Neural cell (in vitro differentiated cells): ENCODE measurements around the gene THADA.

ENCODE experiments used
- EP300 ChIP-seq: fragments of 450-650 bp; conservative IDR thresholded peaks from 2 replicates; pipeline ENCODE4 v1.6.1; 2014; ENCODE audit warnings: antibody characterized with exemption, mild to moderate bottlenecking, moderate library complexity; ENCODE audit not compliant: poor library complexity, severe bottlenecking
- EZH2 ChIP-seq: fragments of 200-600, 300-800 bp; shearing (Covaris generic), sonication (generic); IDR thresholded peaks from 2 replicates; pipeline ENCODE4 v1.6.1; 2014; ENCODE audit warnings: antibody characterized with exemption, low read length, borderline replicate concordance, mild to moderate bottlenecking; ENCODE audit not compliant: insufficient read depth, poor library complexity, severe bottlenecking
- RAD21 ChIP-seq: fragments of 450-650 bp; conservative IDR thresholded peaks from 2 replicates; pipeline ENCODE4 v1.6.1; 2014; ENCODE audit warnings: antibody characterized with exemption, mild to moderate bottlenecking, moderate library complexity
- REST ChIP-seq: IDR thresholded peaks from 2 replicates; pipeline ENCODE4 v1.6.1; 2012; ENCODE audit warnings: borderline replicate concordance
- TAF1 ChIP-seq: IDR thresholded peaks from 2 replicates; pipeline ENCODE4 v1.6.1; 2012; ENCODE audit warnings: low read depth
- TF ChIP-seq, protein P1 (sequence below): fragments of 450-650 bp; IDR thresholded peaks from 2 replicates; pipeline ENCODE4 v1.5.1; 2014; ENCODE audit warnings: antibody characterized with exemption, mild to moderate bottlenecking, moderate library complexity; ENCODE audit not compliant: poor library complexity, severe bottlenecking

- TF ChIP-seq, protein P1, sequence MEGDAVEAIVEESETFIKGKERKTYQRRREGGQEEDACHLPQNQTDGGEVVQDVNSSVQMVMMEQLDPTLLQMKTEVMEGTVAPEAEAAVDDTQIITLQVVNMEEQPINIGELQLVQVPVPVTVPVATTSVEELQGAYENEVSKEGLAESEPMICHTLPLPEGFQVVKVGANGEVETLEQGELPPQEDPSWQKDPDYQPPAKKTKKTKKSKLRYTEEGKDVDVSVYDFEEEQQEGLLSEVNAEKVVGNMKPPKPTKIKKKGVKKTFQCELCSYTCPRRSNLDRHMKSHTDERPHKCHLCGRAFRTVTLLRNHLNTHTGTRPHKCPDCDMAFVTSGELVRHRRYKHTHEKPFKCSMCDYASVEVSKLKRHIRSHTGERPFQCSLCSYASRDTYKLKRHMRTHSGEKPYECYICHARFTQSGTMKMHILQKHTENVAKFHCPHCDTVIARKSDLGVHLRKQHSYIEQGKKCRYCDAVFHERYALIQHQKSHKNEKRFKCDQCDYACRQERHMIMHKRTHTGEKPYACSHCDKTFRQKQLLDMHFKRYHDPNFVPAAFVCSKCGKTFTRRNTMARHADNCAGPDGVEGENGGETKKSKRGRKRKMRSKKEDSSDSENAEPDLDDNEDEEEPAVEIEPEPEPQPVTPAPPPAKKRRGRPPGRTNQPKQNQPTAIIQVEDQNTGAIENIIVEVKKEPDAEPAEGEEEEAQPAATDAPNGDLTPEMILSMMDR, result no peak
- TF ChIP-seq EZH2 (no peak), EP300 (no peak), TAF1 (no peak), REST (no peak), RAD21 (no peak)
Observed at GRCh38 chr2:43190311-43191052, 405.4 kb downstream of the THADA start.
